ENCODE measurements around the gene SAMM50.

- no peak for TF ChIP-seq CTCF (IDR thresholded peaks at IDR 0.05)
- TF ChIP-seq POLR2A (IDR thresholded peaks at IDR 0.05), result no peak
These were observed 19.8 kb downstream of the SAMM50 start for GRCh38 chr22:43975041-43975440.
